Rectal smooth muscle tissue (tissue), 1 donor: Measurements from ENCODE around the gene COL24A1.
"Not testable (repeated sequence)": the region's sequence is repeated elsewhere in the genome, so short reads cannot be mapped to it uniquely, and the experiment has no call there.

Source experiments
- H3K27ac ChIP-seq: one replicate; pipeline ENCODE4 v1.7.0; 2013; ENCODE audit warnings: low read depth, low read length, inconsistent platforms
- H3K27me3 ChIP-seq: one replicate; pipeline ENCODE4 v1.7.0; 2013; ENCODE audit warnings: low read length; ENCODE audit not compliant: control insufficient read depth, insufficient read depth
- H3K36me3 ChIP-seq: one replicate; pipeline ENCODE4 v1.7.0; 2013; ENCODE audit warnings: low read length; ENCODE audit not compliant: control insufficient read depth, insufficient read depth
- H3K4me1 ChIP-seq: one replicate; pipeline ENCODE4 v1.7.0; 2013; ENCODE audit warnings: low read length; ENCODE audit not compliant: control insufficient read depth, insufficient read depth
- H3K4me3 ChIP-seq: one replicate; pipeline ENCODE4 v1.7.0; 2013; ENCODE audit warnings: low read length
- H3K9ac ChIP-seq: one replicate; pipeline ENCODE4 v1.7.0; 2013; ENCODE audit warnings: low read length

The COL24A1 gene

GRCh38 chr1:85846706-85847105, 309.9 kb downstream of the COL24A1 start:
- H3K27me3 ChIP-seq, result no peaks in the 10 kb centered on the region
- H3K4me1 ChIP-seq, result no peaks in the 10 kb centered on the region
- H3K27ac ChIP-seq, result no peak overlapping the region
- H3K9ac ChIP-seq, result no peak overlapping the region
- no peak overlapping the region for H3K4me3 ChIP-seq
- H3K36me3 ChIP-seq, result no peaks in the 10 kb centered on the region

DNA sequence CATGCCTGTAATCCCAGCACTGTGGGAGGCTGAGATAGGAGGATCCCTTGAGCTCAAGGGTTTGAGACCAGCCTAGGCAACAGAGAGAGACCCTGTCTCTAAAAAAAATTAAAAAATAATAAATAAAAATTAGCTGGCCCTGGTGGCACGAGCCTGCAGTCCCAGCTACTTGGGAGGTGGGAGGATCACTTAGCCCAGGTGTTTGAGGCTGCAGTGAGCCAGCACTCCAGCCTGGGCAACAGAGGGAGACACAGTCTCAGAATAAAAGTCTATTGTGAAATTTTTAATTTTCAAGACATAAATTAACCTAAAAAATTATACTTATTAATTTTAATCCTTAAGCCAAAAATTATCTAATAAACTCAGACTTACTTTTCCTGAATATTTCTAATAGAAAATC, 317.1 kb downstream of the COL24A1 start:
- Histone ChIP-seq H3K9ac (no peak overlapping the region), H3K4me3 (no peak overlapping the region), H3K27ac (no peak overlapping the region), H3K27me3 (no peaks in the 10 kb centered on the region), H3K4me1 (no peaks in the 10 kb centered on the region), H3K36me3 (no peaks in the 10 kb centered on the region)

DNA sequence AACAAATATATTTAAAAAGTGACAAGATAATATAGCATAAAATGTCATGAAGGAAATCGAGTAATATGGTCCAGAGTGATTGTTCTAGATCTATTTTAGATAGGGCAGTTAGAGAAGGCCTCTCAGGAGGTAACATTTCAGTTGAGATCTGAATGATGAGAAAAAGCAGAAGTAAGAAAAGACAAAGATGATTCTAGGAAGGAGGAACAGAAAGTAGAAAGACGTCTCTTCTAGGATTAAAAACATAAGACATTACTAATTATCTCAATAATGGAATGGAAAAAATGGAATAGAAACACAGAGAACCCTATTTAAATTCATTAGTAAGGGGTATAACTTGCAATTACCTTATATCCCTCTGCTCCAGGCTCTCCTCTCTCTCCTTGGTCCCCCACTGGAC, 318.3 kb downstream of the COL24A1 start:
- Histone ChIP-seq H3K9ac (no peak overlapping the region), H3K4me3 (no peak overlapping the region), H3K27ac (no peak overlapping the region), H3K4me1 (no peaks in the 10 kb centered on the region), H3K27me3 (no peaks in the 10 kb centered on the region), H3K36me3 (no peaks in the 10 kb centered on the region)

DNA sequence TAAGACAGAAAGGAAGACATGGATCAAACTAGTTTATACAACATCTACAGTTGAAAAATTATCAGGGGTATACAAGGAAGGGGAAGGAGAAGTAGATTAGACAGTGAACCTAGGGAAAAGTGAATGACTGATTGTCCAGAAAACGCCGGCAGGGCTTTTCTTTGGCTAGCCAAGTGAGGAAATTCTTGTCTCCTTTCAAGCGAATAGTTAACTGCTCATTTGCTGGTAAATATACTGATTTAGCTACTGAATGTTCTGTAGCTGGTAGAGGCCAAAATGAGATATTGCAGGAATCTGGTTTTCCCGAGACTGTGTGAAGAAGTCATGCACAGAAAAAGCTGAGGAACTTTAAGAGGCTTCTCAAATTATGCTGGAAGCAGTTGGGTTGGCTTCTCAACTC, 319.8 kb downstream of the COL24A1 start:
- no peak overlapping the region for H3K9ac ChIP-seq

GRCh38 chr1:85833165-85833564, 323.4 kb downstream of the COL24A1 start:
- not testable (repeated sequence) for H3K27me3 ChIP-seq, H3K36me3 ChIP-seq, H3K27ac ChIP-seq, H3K4me1 ChIP-seq, H3K9ac ChIP-seq, H3K4me3 ChIP-seq

More for the DNA sequence above, 319.8 kb downstream of the COL24A1 start:
- no peak overlapping the region for H3K27ac ChIP-seq
- no peaks in the 10 kb centered on the region for H3K4me1 ChIP-seq
- no peaks in the 10 kb centered on the region for H3K36me3 ChIP-seq
- no peaks in the 10 kb centered on the region for H3K27me3 ChIP-seq
- H3K4me3 ChIP-seq, result no peak overlapping the region

DNA sequence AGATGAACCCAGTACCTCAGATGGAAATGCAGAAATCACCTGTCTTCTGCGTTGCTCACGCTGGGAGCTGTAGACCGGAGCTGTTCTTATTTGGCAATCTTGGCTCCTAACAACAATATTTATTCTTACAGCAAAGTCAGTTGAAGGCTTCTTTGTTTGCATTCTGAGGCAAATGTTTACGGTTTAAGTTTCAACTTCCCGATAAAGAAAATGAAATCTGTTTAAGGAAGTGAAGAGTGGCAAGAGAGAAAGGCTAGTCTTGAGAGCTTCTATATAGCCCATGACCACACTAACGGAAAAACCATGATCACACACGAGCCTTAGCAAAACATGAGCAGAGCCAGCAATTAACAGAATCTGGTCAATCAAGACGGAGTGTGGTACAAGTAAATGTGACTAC, 325.7 kb downstream of the COL24A1 start:
- H3K27me3 ChIP-seq, result no peaks in the 10 kb centered on the region
- no peak overlapping the region for H3K9ac ChIP-seq
- H3K36me3 ChIP-seq, result no peaks in the 10 kb centered on the region
- H3K4me3 ChIP-seq, result no peak overlapping the region
- H3K4me1 ChIP-seq, result no peaks in the 10 kb centered on the region
- H3K27ac ChIP-seq, result no peak overlapping the region

DNA sequence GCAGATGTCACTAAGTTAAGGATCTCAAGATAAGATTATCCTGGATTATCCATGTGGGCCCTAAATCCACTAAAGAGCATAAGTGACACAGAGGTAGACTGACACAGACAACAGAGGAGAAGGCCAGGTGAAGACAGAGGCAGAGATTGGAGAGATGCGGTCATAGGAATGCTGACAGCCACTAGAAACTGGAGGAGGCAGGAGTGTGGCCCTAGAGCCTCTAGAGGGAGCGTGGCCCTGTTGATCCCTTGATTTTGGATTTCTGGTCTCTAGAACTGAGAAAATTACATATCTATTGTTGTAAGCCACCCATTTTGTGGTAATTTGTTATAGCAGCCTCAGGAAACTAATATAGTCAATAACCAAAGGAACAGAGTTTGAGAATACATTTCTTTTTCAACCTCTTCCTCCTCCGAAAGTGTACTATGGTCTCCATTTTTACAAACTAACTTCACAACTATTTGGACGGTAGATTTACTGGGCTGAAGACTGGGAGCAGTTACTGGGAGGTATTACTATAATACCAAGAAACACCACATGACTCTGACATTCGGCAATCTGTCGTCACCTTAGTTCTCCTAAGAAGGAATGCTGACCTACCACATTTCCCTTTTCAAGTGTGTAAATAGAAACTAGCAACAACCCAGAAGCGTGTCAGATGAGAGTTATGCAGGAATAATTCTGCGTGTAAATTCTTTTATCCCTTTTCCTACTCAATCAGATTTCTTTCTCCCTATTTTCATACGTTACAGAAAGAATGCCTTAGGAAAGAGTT, 332.3 kb downstream of the COL24A1 start:
- H3K36me3 ChIP-seq, result no peaks in the 10 kb centered on the region
- H3K27ac ChIP-seq, result no peak overlapping the region
- no peak overlapping the region for H3K9ac ChIP-seq
- H3K4me3 ChIP-seq, result no peak overlapping the region
- no peaks in the 10 kb centered on the region for H3K4me1 ChIP-seq
- H3K27me3 ChIP-seq, result no peaks in the 10 kb centered on the region

DNA sequence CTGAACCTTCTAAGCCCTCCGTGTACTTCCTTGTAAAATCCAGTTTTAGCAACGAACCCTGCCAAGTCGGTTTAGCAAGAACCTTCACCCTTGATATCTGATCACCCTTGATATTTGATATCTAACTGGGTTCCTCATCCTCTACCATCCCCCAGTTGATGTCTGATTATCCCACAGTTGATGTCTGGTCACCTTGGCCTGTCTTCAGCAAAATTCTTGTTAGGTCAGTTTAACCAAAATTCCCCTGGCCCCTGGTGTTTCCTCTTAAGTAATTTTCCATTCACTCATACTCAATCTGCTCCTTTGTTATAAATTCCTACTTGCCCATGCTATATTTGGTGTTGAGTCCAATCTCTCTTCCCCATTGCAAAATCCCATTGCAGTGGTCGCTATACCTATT, 333.9 kb downstream of the COL24A1 start:
- Histone ChIP-seq H3K4me3 (no peak overlapping the region), H3K9ac (no peak overlapping the region), H3K27ac (no peak overlapping the region), H3K4me1 (no peaks in the 10 kb centered on the region), H3K36me3 (no peaks in the 10 kb centered on the region), H3K27me3 (no peaks in the 10 kb centered on the region)

DNA sequence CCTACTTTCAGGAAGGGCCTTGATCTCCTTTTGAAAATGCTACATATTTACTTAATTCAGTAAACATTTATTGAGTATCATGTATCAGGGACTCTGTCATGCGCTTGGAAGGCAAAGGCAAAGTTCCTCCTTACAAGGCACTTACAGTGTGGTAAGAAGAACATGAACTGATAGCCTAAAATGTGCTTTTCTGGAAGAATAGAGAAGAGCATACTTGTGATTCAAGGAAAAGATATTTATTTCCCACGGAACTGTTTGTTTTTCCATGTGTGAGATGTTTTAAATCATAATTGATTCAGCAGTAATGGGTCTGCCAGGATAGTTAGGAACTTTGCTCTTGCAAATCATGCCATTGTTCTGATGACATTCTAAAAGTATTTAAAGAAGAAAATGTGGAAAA, 338.2 kb downstream of the COL24A1 start:
- Histone ChIP-seq H3K4me3 (no peak overlapping the region), H3K27ac (no peak overlapping the region), H3K4me1 (no peaks in the 10 kb centered on the region), H3K36me3 (no peaks in the 10 kb centered on the region), H3K27me3 (no peaks in the 10 kb centered on the region), H3K9ac (no peak overlapping the region)

- Histone ChIP-seq H3K9ac (no peak overlapping the region), H3K27me3 (no peaks in the 10 kb centered on the region), H3K36me3 (no peaks in the 10 kb centered on the region), H3K27ac (no peak overlapping the region), H3K4me1 (no peaks in the 10 kb centered on the region), H3K4me3 (no peak overlapping the region)
Measured at GRCh38 chr1:85816606-85817005, 340.0 kb downstream of the COL24A1 start.

- H3K27me3 ChIP-seq, result no peaks in the 10 kb centered on the region
- H3K9ac ChIP-seq, result no peak overlapping the region
- H3K27ac ChIP-seq, result no peak overlapping the region
- no peaks in the 10 kb centered on the region for H3K36me3 ChIP-seq
- H3K4me1 ChIP-seq, result no peaks in the 10 kb centered on the region
- H3K4me3 ChIP-seq, result no peak overlapping the region
Measured at GRCh38 chr1:85815906-85816305, 340.7 kb downstream of the COL24A1 start.

DNA sequence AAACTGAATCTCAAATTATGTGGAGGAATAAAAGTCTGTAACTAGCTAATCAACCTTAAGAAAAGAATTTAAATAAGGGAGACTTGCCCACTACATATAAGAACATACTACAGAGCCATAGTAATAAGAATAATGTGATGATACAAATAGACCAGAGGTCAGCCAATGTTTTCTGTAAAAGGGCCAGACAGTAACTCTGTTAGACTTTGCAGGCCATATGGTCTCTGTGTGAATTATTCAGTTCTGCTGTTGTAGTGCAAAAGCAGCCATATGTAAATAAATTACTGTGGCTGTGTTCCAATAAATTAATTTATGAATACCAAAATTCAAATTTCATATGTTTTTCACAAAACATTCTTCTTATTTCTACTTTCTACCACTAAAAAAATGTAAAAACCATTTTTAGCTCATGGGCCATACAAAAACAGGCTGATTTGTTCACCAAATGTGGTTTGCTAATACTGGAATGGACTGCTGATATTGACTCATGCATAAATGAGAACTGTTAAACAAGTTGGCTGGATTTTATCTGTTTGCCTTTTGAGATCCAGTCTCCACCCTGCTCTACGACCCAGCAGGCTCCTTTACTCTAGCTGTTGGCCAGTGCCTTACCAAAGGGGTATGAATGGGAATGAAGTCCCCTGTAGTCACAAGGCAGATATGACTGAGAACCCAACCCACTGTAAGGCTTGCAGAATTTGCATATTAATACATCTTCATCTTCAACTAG, 350.2 kb downstream of the COL24A1 start:
- Histone ChIP-seq H3K4me3 (no peak overlapping the region), H3K27ac (no peak overlapping the region), H3K4me1 (no peaks in the 10 kb centered on the region), H3K36me3 (no peaks in the 10 kb centered on the region), H3K27me3 (no peaks in the 10 kb centered on the region), H3K9ac (no peak overlapping the region)

DNA sequence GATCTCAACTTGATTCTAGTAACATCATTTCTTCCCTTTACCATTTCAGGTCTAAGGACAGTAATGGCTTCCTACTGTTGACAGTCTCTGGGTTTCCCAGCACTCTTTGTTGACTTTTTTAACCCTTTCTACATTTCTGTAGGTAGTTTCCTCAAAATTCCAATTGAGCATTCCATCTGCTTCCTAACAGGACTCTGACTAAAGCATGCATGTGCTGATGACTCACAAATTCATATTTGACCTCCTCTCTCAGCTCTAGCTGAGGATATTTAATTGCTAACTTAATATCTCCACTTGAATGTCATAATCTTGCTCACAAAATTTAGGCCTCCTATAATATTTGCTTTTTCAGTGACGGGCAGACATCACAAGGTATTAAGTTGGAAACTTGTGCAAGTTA, 355.1 kb downstream of the COL24A1 start:
- Histone ChIP-seq H3K27me3 (no peaks in the 10 kb centered on the region), H3K27ac (no peak overlapping the region), H3K36me3 (no peaks in the 10 kb centered on the region), H3K4me1 (no peaks in the 10 kb centered on the region), H3K4me3 (no peak overlapping the region), H3K9ac (no peak overlapping the region)
